Left lung (tissue), 10 donors: ENCODE results near the gene RASAL1. TPM values are rescaled to one million over a fixed set of nuclear protein-coding genes. Genes with fewer than 3 reads are reported as not detected.

Experiments used
- ATAC-seq: fragments of 200-7000 bp; cut with Tn5 transposase; one replicate; pipeline ENCODE4 v1.9.1; 2020; ENCODE audit warnings: moderate library complexity
- DNase-seq, 4 donors: peaks; one replicate each; pipeline ENCODE4 v3.0.0-alpha.2; 2013 to 2020
- H3K27ac ChIP-seq, 2 donors: fragments of 200-600 bp; sonication (generic) in 1 of 2; one replicate each; pipeline versions ENCODE4 v1.5.0 to v1.8.0; 2020 to 2021
- H3K27me3 ChIP-seq, 2 donors: fragments of 200-600 bp; sonication (generic) in 1 of 2; one replicate each; pipeline versions ENCODE4 v1.5.0 to v1.8.0; 2020 to 2021
- H3K36me3 ChIP-seq, 2 donors: fragments of 200-600 bp; sonication (generic) in 1 of 2; one replicate each; pipeline versions ENCODE4 v1.5.0 to v1.8.0; 2020 to 2021
- H3K4me1 ChIP-seq, 2 donors: fragments of 200-600 bp; one replicate each; pipeline ENCODE4 v1.8.0; 2021
- H3K4me3 ChIP-seq, 2 donors: fragments of 200-600 bp; sonication (generic) in 1 of 2; one replicate each; pipeline versions ENCODE4 v1.5.0 to v1.8.0; 2020 to 2021; ENCODE audit warnings: mild to moderate bottlenecking in 1 of 2
- H3K9me3 ChIP-seq, 2 donors: fragments of 200-600 bp; sonication (generic) in 1 of 2; one replicate each; pipeline versions ENCODE4 v1.5.0 to v1.8.0; 2020 to 2021
- intact Hi-C, 2 donors: fragments of 100-400 bp; cut with DNase I; formaldehyde crosslinking; loops; one replicate each; pipeline versions ENCODE4 v1.11.2 to v1.14.2; 2022
- polyA plus RNA-seq, 6 donors: library from polyadenylated mRNA; unstranded; fragments of 120-200 nt; gene quantifications; one replicate each; pipeline ENCODE4 v1.2.1, GENCODE V29; 2013; ENCODE audit not compliant: insufficient read length in 6 of 6
- total RNA-seq, 2 donors: library from RNA; stranded (reverse); fragmentation: NEBNext Ultra II Directional; extraction: Animal tissue kit (Norgen Biotek cat#: 25700); gene quantifications; one replicate each; pipeline ENCODE4 v1.2.1, GENCODE V29; 2021
- TF ChIP-seq, protein P1 (sequence below), 2 donors: fragments of 200-600 bp; sonication (generic) in 1 of 2; IDR thresholded peaks; one replicate each; pipeline versions ENCODE4 v1.5.0 to v1.8.0; 2021; ENCODE audit warnings: antibody characterized with exemption in 2 of 2
- donor health status: DM: no; HTN: yes; CAD: no.
- donor health status: DM: no; HTN: no; CAD: no.

The RASAL1 gene
- total and polyA plus RNA-seq, 8 donors, result 0.16 to 0.46 (median 0.24) TPM

DNA sequence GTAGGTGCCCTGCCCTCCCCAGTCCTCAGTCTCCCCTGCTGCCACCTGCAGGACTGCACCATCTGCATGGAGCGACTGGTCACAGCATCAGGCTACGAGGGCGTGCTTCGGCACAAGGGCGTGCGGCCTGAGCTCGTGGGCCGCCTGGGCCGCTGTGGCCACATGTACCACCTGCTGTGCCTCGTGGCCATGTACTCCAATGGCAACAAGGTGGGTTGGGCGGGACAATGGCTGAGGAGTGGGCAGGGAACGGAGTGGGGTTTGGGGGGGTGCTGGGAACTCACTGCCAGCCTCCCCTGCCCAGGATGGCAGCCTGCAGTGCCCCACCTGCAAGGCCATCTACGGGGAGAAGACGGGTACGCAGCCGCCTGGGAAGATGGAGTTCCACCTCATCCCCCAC is 40.8 kb downstream of the RASAL1 start:
- DNase-seq (peak in 1 of 4 donors; percentile 53), ATAC-seq (no peak)
- H3K27me3 ChIP-seq, result peaks cover 0 to 46% of the 10 kb centered on the region in 2 donors
- H3K9me3 ChIP-seq, result no peaks in the 10 kb centered on the region
- TF ChIP-seq, protein P1, sequence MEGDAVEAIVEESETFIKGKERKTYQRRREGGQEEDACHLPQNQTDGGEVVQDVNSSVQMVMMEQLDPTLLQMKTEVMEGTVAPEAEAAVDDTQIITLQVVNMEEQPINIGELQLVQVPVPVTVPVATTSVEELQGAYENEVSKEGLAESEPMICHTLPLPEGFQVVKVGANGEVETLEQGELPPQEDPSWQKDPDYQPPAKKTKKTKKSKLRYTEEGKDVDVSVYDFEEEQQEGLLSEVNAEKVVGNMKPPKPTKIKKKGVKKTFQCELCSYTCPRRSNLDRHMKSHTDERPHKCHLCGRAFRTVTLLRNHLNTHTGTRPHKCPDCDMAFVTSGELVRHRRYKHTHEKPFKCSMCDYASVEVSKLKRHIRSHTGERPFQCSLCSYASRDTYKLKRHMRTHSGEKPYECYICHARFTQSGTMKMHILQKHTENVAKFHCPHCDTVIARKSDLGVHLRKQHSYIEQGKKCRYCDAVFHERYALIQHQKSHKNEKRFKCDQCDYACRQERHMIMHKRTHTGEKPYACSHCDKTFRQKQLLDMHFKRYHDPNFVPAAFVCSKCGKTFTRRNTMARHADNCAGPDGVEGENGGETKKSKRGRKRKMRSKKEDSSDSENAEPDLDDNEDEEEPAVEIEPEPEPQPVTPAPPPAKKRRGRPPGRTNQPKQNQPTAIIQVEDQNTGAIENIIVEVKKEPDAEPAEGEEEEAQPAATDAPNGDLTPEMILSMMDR (IDR thresholded peaks at IDR 0.05), result no peak
- H3K36me3 ChIP-seq, result no peaks in the 10 kb centered on the region
- no peak overlapping the region for H3K4me3 ChIP-seq
- intact Hi-C loops, result no loop called here
- peaks cover 0 to 8% of the 10 kb centered on the region in 2 donors for H3K4me1 ChIP-seq
- no peak overlapping the region for H3K27ac ChIP-seq

DNA sequence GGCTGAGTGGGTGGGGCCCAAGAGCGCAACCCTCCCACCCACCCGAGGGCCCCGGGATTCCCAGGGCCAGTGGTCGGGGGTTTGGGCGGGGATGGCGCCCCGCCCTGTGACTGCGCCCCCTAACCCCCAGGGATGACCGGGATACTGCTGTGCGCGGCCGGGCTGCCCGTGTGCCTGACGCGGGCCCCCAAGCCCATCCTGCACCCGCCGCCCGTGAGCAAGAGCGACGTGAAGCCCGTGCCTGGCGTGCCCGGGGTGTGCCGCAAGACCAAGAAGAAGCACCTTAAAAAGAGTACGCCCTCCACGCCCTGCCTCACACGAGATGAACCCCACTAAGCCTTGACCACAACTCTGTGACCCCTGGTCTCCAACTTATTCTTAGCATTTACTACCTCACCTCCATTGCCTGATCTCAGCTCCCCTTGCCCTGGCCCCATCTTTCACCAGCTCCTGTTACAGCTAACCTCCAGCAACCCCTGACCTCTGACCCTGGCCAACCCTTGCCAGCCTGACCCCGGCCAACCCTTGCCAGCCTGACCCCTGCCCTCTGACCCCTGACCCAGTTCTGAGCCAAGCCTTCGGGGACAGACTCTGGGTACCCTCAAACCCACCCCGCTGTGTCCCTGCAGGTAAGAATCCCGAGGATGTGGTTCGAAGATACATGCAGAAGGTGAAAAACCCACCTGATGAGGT is 42.0 kb downstream of the RASAL1 start:
- no peaks in the 10 kb centered on the region for H3K36me3 ChIP-seq
- ATAC-seq, result no peak
- H3K27me3 ChIP-seq, result peaks cover 0 to 53% of the 10 kb centered on the region in 2 donors
- peak in 1 of 4 donors; percentile 53 for DNase-seq
- H3K4me3 ChIP-seq, result no peak overlapping the region
- intact Hi-C loops, result no loop called here
- TF ChIP-seq, protein P1 (IDR thresholded peaks at IDR 0.05), result no peak
- no peaks in the 10 kb centered on the region for H3K9me3 ChIP-seq
- peaks cover 0 to 7% of the 10 kb centered on the region in 2 donors for H3K4me1 ChIP-seq
- H3K27ac ChIP-seq, result no peak overlapping the region

DNA sequence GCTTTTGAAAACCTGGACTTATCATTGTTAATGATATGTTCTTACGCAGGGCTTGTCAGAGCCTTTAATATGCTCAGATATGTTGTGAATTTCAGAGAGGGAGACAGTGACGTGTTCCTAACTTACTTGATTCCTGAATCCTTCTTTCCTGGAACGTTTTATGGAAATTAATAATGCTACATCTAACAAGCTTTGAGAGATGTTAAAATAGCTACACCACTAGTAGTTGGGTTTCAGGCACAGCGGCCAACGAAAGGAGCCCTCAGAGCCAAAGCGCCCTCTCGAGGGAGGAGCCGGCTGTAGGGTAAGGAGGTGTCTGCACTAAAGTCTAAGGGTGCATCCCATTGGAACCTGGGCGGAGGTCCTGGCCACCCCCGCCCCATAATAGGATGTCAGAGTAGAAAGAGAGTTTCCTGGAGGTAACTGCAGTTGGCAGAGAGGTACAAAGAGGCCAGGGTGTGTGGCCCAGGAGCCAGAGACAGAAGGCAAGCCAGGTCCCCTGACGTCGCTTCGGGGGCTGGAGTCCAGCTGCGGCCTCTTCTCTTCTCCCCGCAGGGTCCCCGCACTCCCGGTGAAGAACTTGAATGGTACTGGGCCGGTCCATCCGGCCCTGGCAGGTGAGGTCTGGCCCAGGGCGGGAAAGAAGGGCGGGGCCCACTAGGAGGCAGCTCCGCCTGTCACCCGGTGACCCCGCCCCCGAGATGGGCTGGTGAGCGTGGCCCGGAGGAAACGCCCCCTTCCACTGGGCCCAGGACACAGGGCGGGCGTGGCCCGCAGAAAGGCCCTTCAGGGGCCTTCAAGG is 42.8 kb downstream of the RASAL1 start:
- no peaks in the 10 kb centered on the region for H3K9me3 ChIP-seq
- no peak overlapping the region for H3K27ac ChIP-seq
- DNase-seq (peak in 2 of 4 donors; percentile 49 to 84), ATAC-seq (peak; percentile 81)
- TF ChIP-seq, protein P1 (IDR thresholded peaks at IDR 0.05), result no peak
- H3K27me3 ChIP-seq, result peaks cover 0 to 57% of the 10 kb centered on the region in 2 donors
- H3K4me3 ChIP-seq, result no peak overlapping the region
- H3K36me3 ChIP-seq, result no peaks in the 10 kb centered on the region
- no peaks in the 10 kb centered on the region for H3K4me1 ChIP-seq
- intact Hi-C loops, result no loop called here

DNA sequence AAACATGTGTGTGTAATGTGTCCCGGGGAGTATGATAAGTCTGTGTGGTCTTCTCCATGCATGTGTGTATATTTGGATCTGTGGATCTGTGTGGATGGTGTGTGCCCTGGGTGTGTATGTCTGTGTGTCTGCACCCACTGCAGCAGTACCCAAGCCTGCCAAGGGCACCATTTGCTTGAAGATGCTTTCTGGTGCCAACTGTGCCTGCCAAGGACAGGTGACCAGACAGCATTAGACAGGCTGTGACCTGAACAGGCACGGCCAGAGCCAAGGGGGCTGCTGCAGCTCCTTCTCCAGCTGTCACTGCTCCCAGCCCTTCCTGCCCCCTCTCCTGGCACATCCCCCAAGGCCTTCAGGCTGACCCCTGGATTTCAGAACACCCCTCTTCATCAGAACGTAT is 44.1 kb downstream of the RASAL1 start:
- ATAC-seq (no peak), DNase-seq (no peak)
- H3K27ac ChIP-seq, result no peak overlapping the region
- no peak overlapping the region for H3K4me3 ChIP-seq
- TF ChIP-seq, protein P1 (IDR thresholded peaks at IDR 0.05), result no peak
- H3K27me3 ChIP-seq, result peaks cover 0 to 69% of the 10 kb centered on the region in 2 donors
- no peaks in the 10 kb centered on the region for H3K36me3 ChIP-seq
- H3K9me3 ChIP-seq, result no peaks in the 10 kb centered on the region
- no peaks in the 10 kb centered on the region for H3K4me1 ChIP-seq
- intact Hi-C loops, result no loop called here

DNA sequence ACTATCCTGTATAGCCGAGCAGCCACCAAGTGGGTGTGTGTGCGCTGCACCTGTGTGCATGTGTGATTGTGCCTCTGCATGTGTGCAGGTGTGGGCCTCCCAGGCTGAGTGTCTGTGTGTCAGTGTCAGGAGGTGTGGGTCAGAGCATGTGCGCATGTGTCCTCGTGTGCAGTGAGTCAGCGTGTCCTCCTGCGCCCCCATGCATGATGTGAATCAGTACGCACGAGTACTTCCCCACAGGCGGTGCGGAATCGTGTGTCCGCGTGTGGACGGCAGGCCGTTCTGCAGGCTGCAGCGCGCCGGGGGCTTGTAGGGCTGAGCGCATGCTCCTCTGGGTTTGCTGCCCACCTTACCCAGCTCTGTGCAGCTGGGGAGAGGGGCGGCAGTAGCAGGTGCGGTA is 44.8 kb downstream of the RASAL1 start:
- intact Hi-C loops, result no loop called here
- Histone ChIP-seq H3K4me1 (no peaks in the 10 kb centered on the region), H3K27me3 (peaks cover 0 to 77% of the 10 kb centered on the region in 2 donors), H3K9me3 (no peaks in the 10 kb centered on the region), H3K36me3 (no peaks in the 10 kb centered on the region), H3K4me3 (no peak overlapping the region), H3K27ac (no peak overlapping the region)
- DNase-seq (peak in 1 of 4 donors; percentile 78), ATAC-seq (no peak)
- TF ChIP-seq, protein P1 (IDR thresholded peaks at IDR 0.05), result no peak
